HG03558 (cell line): Measurements from ENCODE around the gene TMEM187.

Experiments
- ATAC-seq: cut with Tn5 transposase; IDR thresholded peaks from one replicate; pipeline ENCODE4 v1.9.1; 2021; ENCODE audit warnings: moderate number of reproducible peaks; ENCODE audit not compliant: unreplicated experiment; ENCODE audit errors: extremely low read depth

TMEM187 gene

DNA sequence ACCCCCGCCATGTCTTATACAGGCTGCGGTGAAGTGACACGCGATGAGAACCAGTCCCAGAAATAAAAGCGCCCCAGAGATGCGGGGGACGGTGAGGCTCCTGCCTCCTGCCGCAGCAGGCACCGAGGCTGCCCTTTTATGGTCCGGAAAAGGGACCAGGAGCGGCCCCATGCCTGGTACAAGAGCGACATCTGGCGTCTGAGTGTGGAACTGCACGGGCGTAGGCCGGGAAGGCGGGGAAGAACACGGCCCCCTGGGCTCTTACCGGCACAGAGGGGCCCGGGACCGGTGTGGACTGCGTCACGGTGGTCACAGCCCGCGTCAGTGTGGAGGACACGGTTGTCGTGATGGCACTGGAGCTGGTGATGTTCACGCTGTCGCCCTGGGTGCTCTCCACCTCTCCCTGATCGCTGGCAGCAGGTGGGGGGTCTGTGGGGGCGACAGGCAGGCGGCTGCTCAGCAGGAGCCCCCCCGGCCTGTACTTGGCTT, 19.2 kb upstream of the TMEM187 start:
- ATAC-seq = no peak

DNA sequence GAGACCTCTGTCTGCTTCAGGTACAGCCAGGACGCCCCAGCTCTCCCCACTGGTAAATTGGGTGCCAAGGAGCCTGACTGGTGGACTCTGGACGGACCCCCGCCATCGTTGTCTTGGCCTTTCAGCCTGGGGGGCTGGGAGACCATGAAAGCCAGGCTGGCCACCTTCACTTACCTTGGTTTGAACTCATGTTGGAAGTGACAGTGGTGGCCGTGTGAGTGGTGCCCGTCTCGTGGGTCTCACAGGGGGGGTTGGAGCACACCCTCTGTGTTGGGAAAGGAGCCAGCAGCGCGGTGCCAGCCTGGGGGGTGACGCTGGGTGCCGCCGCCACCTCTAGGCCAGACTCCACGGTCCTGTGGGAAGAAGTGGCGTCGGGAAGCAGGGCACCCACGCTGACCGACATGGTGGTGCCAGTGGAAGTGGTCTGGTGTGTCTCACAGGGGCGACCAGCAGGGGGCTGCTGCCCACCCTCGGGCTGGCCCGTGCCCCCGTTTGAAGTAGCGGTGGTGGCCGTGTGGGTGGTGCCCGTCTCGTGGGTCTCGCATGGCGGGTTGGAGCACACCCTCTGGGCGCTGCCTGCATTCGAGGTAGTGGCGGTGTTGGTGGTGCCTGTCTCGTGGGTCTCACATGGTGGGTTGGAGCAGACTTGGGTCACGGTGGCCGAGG, 18.5 kb upstream of the TMEM187 start:
- no peak for ATAC-seq

DNA sequence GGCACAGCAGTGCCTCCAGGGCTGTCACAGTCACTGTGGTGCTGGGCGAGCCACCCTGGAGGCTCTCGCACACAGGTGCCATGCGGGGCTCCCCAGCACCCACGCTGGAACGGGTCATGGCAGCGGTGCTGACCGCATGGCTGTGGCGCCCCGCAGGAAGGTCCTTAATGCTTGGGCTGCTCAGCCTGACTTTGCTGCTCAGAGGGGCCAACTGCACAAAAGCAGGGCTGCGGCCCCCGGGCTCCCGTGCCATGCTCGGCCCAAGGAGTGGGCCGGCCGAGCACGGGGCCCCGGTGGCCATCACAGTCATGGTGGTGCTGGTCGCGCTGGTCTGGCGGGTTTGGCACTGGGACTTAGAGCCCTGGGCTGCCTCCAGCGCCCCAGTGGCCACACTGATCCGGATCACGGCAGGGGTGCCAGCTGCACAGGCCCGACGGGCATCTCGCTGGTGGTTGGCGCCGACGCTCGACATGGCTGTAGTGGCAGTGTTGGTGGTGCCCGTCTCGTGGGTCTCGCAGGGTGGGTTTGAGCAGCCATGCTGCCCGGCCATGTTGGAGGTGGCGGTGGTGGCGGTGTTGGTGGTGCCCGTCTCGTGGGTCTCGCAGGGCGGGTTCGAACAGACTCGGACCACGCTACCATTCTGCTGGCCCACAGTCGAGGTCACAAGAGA, 17.9 kb upstream of the TMEM187 start:
- ATAC-seq = no peak

DNA sequence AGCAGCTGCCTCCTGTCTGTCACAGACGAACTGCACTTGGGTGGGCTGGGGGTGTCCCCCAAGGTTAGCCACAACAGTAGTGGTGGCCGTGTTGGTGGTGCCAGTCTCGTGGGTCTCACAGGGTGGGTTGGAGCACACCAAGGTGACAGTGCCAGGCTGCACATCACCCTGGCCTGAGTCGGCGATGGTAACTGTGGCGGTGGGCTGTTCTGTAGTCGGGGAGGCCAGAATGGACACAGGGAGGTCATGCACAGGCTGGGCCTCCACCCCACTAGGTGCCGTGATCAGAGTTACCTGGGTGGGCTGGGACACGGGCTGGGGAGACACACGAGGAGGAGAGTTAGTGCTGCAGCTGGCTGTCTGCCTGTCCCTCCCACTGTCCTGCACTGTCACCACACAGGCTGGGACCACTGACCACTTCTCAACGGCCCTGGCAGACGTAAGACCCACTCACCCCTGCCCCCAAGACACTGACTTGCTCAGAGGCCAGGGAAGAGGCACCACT, 17.3 kb upstream of the TMEM187 start:
- no peak for ATAC-seq

DNA sequence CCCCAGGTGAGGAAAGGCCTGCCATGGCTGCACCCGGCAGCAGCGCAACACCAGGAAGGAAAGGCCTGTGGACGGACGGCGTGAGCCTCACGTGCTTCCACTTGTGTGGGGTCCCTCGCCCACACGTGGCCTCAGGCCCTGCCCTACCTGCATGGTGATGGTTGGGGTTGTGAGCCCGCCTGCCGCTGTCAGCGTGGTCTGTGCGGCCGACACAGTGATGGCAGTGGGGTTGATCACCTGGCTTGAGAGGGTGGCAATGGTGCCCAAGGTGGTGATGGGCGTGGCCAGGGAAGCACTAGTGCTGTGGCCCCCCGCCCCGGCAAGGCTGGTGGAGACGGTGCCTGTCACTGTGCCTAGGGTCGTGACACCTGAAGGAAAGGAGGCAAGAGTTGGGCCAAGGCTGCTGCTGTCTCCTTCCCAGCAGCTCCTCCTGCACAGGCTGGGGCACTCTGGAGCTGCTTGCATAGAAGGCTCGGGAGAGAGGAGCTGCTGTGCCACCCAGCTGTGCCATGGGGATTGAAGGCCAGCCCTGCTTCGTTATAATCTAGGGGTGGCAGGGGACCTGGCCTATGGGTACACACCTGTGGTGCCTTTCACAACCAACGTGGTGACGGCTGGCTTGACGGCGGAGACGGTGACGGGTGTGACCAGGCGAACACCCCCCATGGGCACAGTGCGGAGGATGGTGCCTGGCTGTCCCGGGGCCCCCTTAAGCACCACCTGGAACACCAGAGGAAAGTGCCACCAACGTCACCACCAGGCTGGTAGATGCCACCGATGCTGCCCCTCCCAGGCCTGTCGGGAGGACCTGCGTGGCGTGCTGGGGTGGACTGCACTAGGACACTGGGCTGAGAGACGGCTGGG, 16.3 kb upstream of the TMEM187 start:
- ATAC-seq = no peak

DNA sequence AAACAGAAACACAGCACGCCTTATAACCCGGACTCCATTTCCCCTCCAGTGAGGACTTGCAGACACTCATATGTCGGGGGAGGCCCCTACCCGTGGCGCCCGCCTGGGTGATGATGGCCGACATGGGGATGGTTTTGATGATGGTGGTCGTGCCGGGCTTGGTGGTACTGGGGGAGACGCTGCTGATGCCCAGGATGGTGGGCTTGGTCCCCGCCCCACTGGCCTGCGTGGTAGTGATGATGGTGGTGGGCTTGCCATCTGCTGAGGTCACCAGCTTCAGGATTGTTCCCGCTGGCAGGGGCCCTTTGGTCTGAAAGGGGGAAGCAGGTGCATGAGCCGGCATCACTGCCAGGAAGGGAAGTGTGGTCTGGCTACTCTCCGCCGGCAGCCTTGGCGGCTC, 15.3 kb upstream of the TMEM187 start:
- no peak for ATAC-seq

DNA sequence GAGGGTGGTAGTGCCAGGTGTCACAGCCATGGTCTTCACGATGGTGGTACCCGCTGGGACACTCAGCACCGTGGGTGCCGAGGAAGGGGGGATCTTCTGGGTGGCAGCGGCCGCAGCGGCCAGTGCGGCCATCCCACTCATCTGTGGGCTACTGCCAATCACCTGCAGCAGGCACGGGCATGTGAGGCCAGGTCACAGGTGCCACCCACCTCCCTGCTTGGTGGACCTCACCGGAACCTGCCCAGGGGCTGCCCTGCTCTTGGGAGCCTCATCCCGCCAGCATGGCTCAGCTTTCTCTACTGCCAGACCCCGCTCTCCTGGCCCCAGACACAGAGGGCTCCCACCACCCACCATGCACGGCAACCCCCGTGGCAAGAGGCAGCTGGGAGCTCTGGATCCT, 13.9 kb upstream of the TMEM187 start:
- ATAC-seq = no peak

DNA sequence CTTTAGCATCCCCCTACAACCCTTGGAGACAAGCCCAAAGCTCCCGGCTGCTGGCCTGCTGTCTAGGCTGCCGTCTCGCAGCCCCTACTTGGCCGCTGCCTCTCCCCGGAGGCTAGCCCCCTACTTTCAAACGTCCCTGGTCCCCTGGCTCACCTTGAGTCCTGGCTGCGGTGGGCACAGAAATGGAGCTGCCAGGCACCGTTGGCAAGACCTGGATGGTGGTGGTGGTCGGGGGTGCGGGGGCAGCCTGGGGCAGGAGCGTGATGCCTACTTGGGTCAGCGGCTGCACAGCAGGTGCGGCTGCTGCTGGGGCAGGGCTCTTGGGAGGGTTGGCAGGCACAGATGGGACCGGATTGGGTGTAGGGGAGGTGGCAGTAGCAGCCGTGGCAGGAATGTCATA, 12.9 kb upstream of the TMEM187 start:
- ATAC-seq = no peak

DNA sequence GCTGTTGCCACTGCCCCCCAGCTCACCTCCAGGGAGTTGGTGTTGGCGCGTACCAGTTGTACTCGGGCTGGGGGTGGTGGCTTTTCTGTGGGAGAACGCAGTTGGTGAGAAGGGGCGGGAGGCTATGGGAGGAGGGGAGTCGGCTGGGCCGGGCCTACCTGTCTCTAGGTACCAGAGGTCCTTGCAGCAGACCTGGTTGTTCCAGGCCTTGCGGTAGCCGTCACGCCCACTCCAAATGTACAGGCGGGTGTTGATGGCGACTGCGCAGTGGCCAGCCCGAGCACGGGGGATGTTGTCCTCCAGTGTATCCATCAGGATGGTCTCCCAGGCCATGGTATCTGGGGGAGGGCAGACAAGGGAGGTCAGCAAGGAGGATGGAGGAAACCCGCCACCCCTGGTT, 12.5 kb upstream of the TMEM187 start:
- ATAC-seq = no peak

DNA sequence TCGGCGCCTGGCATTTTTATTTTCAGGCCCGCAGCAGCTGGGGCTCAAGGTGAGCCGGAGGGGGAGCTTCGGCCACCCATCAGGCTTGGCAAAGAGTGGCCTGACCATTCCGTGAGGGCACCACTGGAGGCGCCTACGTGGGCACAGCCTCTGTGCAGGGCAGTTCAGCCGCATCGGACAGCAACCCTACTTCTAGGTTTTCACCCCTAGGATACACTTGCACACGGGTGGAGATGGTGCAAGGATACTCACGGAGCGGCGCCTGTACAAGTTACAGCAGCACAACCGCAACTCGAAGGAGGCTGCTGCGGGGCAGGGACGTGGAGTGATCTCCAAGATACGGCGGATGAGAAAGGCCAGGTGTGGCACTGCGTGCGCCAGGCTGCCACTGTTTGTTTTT, 11.8 kb upstream of the TMEM187 start:
- ATAC-seq = no peak

DNA sequence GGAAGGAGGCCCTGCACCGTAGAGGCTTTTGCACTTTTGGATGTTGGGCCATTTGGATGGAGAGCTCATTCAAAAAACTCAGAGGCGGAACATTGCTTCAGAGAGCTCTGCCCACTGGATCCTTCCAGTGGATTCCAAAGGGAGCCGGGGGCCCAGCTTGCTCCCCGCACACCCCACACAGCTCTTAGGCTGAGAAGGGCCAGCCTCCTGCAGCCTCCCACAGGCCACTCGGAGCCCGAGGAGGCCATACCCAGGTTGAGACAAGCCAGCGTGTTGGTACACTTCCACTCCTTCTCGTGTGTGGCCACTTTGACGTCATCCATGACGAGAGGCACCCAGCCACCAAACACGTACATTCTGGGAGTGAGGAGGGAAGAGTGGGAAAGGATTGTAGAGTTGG, 11.3 kb upstream of the TMEM187 start:
- ATAC-seq = no peak

DNA sequence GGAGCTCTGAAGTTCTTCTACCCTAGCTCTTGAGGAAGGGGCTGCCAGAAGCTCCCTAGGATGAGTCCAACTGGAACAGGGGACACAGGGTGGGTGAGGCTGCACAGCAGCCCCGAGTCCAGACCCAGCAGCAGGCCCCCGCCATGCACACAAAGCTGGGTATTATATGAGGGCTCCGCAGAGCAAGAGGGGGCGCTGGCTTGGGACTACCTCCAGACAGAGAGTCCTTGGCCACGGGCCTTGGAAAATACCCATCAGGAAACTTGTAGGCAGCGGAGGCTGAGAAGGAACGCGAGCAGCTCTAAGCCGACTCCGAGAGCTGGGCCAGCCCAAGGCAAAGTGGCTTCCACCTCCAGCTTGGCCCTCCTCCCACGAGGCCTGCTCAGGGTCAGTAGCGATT, 9.0 kb upstream of the TMEM187 start:
- no peak for ATAC-seq

DNA sequence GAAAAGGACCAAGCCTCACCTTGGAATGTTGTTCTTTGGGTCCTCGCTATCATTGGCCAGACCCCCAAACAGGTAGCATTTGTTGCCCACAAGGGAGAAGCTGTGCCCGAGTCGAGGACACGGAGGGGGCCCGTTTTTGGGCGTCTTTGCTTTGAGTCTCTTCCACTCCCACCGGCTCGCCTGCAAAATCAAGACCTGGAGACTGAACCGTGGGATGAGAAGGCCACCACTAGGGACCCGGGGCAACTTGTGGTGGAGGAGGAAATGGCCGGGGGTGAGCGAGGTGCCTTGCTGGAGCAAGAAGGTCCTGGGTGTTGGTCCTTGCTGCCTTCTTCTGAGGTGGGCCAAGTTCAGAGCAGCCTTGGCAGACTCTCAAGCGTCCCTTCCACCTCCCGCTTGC, 8.4 kb upstream of the TMEM187 start:
- ATAC-seq = no peak

DNA sequence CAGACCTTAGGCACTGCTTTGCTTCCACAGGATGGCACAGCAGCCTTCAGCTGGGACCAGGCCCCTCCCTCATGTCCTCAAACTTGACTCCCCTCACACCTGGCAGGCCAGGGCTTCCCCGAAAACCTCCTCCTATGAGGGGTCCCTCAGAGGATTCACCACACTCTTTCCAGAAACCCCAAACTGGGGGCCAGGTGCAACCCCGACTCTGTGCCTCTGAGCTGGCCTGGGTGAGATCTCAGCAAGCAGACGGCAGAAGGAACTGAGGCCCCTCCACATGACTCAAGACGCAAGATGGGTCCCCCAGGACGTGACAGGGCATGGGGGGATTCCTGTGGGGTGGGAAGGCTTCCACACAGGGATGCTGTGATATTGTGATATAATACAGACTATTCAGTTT, 7.1 kb upstream of the TMEM187 start:
- ATAC-seq = no peak

DNA sequence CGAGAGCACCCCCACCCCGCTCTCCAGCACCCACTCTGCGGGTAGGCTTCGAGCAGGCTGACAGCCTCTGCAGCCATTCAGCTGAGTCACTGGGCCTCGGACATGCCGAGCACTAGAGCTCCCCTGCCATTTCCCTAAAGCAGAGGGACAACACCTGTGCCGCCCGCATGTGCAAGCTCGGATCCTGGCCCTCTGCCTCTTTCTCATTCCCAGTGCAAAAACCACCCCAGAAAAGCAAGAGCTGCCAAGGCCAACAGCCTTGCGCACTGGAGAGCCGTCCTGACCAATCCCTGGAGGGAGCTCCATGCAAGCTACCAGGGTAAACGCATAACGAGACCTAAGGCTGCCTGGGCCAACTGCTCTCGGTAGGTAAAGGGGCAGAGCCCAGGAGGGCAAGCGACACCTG, 6.3 kb upstream of the TMEM187 start:
- ATAC-seq = no peak

DNA sequence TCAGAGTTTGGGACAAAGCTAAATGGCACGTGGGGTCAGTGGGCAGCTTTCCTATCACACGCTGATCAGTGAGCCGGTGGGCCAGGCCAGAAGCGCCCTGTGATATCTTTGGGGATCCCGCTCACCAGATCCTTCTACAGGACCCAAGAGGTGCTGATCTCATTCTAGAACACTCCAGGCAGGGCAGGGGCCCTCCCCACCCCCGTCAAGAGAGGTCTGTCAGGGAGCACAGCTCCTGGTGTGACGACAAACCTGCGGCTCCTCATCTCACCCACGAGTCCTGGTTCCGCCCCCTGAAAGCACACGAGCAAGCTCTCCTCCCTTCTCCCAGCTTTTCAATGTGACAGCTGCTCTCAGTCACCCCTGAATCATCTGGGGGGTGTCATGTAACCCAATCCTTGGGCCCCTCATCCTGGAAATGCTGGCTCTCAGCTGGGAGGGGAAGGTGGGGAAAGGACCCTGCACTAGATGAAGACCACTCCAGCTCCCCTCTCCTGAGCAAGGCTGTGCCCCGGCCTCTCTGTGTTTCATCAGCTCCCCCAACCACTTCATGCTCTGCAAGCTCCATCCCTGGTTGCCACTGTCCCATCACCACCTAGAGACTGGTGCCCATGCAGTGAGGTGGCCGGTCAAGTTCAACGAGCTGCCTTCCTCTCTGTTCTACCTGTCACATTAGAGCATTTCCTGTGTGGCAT, 5.6 kb upstream of the TMEM187 start:
- ATAC-seq = no peak

DNA sequence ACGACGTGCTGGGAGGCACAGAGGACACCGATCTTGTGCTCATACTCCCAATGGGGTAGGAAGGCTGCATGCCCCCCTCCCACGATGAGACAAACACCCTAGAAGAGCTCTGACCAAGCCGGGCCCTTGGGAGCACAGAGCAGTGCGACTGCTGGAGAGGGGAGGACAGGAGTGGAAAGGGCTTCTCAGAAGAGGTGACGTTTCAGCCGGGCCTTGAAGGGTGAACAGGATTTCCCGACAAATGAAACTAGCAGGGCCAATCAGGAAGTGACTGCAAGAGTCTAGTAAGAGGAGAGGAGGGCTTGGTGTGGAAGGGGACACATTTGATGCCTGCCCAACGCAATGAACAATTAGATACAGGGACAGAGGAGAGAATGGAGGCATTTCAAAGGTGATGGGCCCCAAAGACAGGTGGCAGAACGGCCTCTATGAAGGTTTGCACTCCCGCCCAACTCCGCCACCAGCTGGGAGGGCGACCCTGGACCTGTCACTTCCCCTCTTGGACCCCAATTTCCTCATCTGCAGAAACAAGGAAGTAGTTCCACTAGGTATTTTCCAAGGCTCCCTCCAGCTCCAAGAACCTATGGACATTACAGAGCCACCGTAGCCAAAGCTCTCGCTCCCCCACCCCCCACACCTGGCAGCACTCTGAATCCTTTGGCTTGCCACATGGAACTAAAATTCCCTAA, 4.9 kb upstream of the TMEM187 start:
- ATAC-seq = no peak

DNA sequence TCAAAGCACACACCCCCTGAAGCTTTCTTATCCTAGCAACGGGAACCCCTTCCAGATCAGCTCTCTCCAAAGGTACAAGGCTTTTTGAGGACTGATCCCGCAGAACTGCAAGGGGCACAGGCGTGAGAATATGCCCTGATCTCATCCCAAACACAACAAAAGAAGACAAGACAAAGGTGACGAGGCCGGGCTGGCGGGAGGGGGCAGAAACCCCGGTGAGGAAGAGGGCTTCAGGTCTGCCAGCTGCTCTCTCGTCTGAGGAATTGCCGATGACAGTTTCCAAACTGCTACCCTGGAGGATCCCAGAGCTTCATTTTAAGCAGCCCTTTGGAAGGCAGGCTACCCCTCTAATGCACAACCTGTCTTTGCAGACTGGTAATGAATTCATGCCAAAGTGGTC, 4.3 kb upstream of the TMEM187 start:
- ATAC-seq = no peak

DNA sequence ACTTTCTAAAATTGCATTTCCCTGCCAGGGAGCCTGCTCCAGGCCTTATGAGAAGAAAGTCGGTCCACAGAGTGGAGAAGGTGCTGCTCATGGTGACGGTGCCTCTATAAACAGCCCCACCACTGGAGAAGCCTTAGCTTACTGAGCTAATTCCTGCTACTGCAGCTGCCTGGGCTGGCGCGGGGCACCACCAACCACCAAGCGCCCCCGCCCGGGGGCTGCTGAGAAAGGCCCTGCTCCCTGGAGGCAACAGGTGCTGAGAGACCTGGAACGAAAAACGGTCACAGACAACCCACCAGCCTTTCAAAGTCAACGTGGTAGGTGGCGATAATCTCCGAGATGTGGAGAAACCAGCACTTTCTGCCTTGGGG, 3.8 kb upstream of the TMEM187 start:
- ATAC-seq = no peak
